ENCODE data around the gene BFSP1. TPM values are rescaled to one million over a fixed set of nuclear protein-coding genes. Genes with fewer than 3 reads are reported as not detected.

The BFSP1 gene
- total RNA-seq, 1 donor from 2014 or later = 1.0 TPM

DNA sequence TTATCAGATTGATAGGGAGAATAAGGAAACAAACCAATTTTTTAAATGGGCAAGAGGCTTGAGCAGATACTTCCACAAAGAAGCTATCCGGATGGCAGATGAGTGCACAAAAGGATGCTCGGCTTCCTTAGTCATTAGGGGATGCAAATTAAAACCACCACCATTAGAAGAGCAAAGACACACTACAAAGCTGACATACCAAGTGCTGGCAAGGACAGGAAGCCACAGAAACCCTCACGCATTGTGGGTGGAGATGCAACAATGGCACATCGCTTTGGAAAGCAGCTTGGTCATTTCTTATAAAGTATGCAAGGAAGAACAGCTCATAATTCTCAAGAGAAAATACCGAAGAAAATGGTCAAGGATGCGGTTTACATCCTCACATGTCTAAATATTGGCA, 19.8 kb downstream of the BFSP1 start:
- no peaks in the 10 kb centered on the region for H3K36me3 ChIP-seq (ENCODE audit: control insufficient read depth in 3 of 3, insufficient read depth in 3 of 3, low read length in 3 of 3)
- no peak overlapping the region for H3K4me3 ChIP-seq (ENCODE audit: low read length in 3 of 3)
- no peak overlapping the region for H3K9ac ChIP-seq (ENCODE audit: low read depth in 1 of 3, low read length in 3 of 3)
- no peaks in the 10 kb centered on the region for H3K4me1 ChIP-seq (ENCODE audit: control insufficient read depth in 3 of 3, insufficient read depth in 3 of 3, low read length in 3 of 3)
- no peak overlapping the region for H3K27ac ChIP-seq (ENCODE audit: low read depth, low read length)
- no peaks in the 10 kb centered on the region for H3K9me3 ChIP-seq (ENCODE audit: control insufficient read depth in 3 of 3, low read length in 3 of 3)
- H3K27me3 ChIP-seq (ENCODE audit: control insufficient read depth in 3 of 3, insufficient read depth in 3 of 3, low read length in 3 of 3) = no peaks in the 10 kb centered on the region

DNA sequence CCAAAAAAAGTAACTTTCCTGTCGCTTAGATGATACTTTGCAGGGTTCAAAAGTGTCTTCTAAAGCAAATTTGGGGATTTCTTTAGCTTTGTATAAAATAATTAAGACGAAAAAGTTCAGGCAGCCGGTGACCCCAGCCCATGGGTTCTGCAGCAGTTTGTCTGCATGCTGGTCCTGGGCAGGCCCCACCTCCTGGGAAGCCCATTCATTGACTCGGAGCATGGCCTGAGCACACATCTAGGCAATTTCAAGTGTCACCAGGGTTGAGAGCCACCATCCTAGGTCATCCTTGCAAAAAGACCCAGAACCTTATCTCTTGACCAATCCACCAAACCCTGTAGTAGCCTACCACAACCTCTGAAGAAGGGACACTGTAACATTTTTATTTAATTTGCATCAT, 20.6 kb downstream of the BFSP1 start:
- Histone ChIP-seq H3K27ac (ENCODE audit: low read depth, low read length) (no peak overlapping the region), H3K4me1 (ENCODE audit: control insufficient read depth in 3 of 3, insufficient read depth in 3 of 3, low read length in 3 of 3) (peaks cover 0 to 1% (median under 1%) of the 10 kb centered on the region in 3 donors), H3K4me3 (ENCODE audit: low read length in 3 of 3) (no peak overlapping the region), H3K27me3 (ENCODE audit: control insufficient read depth in 3 of 3, insufficient read depth in 3 of 3, low read length in 3 of 3) (no peaks in the 10 kb centered on the region), H3K9ac (ENCODE audit: low read depth in 1 of 3, low read length in 3 of 3) (no peak overlapping the region), H3K9me3 (ENCODE audit: control insufficient read depth in 3 of 3, low read length in 3 of 3) (no peaks in the 10 kb centered on the region), H3K36me3 (ENCODE audit: control insufficient read depth in 3 of 3, insufficient read depth in 3 of 3, low read length in 3 of 3) (no peaks in the 10 kb centered on the region)

DNA sequence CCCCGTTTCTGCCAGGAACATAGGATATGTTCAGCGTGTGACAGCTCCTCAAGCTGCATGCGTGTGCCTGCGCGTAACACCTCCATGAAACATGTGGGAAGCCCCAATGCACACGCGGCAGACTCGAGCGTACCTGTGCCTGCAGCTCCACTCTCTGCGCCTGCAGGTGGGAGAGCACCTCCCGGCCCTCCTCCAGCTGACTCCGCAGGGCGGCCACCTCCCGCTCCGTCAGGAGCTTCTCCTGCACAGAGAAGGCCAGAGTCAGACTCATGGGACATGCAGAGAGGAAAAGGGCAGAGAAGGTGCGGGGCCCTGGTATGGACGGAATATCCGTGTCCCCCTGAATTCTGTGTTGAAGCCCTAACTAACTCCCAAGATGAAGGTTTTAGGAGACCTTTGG, 22.4 kb downstream of the BFSP1 start:
- Histone ChIP-seq H3K36me3 (ENCODE audit: control insufficient read depth in 3 of 3, insufficient read depth in 3 of 3, low read length in 3 of 3) (no peaks in the 10 kb centered on the region), H3K9me3 (ENCODE audit: control insufficient read depth in 3 of 3, low read length in 3 of 3) (no peaks in the 10 kb centered on the region), H3K4me1 (ENCODE audit: control insufficient read depth in 3 of 3, insufficient read depth in 3 of 3, low read length in 3 of 3) (peaks cover 6 to 12% (median 9%) of the 10 kb centered on the region in 3 donors), H3K9ac (ENCODE audit: low read depth in 1 of 3, low read length in 3 of 3) (no peak overlapping the region), H3K27me3 (ENCODE audit: control insufficient read depth in 3 of 3, insufficient read depth in 3 of 3, low read length in 3 of 3) (no peaks in the 10 kb centered on the region), H3K27ac (ENCODE audit: low read depth, low read length) (no peak overlapping the region), H3K4me3 (ENCODE audit: low read length in 3 of 3) (no peak overlapping the region)

DNA sequence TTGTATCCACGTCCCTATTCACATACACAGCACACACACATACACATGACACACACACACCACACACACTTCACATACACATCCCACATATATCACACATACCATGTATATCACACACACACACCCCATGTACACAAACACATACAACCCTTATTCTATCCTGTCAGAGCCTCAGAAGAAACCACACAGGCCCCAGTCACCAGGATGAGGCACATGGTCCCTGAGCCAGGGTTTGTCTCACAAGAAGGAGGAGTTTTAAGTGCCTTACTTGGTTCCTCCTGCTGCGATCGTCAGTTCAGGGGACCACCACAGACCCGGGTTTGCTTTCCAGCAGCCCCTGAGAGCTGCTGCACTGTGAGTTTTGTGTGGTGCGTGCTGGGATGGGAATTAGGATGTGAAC, 23.6 kb downstream of the BFSP1 start:
- peaks cover 6 to 12% (median 9%) of the 10 kb centered on the region in 3 donors for H3K4me1 ChIP-seq (ENCODE audit: control insufficient read depth in 3 of 3, insufficient read depth in 3 of 3, low read length in 3 of 3)
- no peak overlapping the region for H3K9ac ChIP-seq (ENCODE audit: low read depth in 1 of 3, low read length in 3 of 3)
- no peaks in the 10 kb centered on the region for H3K9me3 ChIP-seq (ENCODE audit: control insufficient read depth in 3 of 3, low read length in 3 of 3)
- H3K27ac ChIP-seq (ENCODE audit: low read depth, low read length) = no peak overlapping the region
- H3K4me3 ChIP-seq (ENCODE audit: low read length in 3 of 3) = no peak overlapping the region
- no peaks in the 10 kb centered on the region for H3K27me3 ChIP-seq (ENCODE audit: control insufficient read depth in 3 of 3, insufficient read depth in 3 of 3, low read length in 3 of 3)
- H3K36me3 ChIP-seq (ENCODE audit: control insufficient read depth in 3 of 3, insufficient read depth in 3 of 3, low read length in 3 of 3) = no peaks in the 10 kb centered on the region

DNA sequence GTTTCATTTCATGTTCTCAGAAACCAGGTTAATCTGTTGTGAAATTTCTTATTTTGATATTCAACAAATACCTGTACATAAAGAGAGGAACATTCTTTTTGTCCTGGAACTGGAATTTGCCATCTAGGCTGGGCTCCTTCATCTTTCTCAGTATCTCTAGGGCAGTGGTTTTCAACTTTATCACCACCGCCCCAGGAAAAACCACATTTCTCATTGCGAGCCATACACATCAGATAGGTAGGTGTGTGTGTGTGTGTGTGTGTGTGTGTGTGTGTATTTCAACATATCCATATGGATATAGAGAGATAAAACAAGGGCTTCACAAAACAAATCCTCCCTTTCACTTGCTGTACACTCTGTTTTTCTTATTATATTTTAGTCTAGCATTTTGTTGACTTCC, 24.1 kb downstream of the BFSP1 start:
- H3K27ac ChIP-seq (ENCODE audit: low read depth, low read length) = no peak overlapping the region
- no peak overlapping the region for H3K9ac ChIP-seq (ENCODE audit: low read depth in 1 of 3, low read length in 3 of 3)
- H3K27me3 ChIP-seq (ENCODE audit: control insufficient read depth in 3 of 3, insufficient read depth in 3 of 3, low read length in 3 of 3) = no peaks in the 10 kb centered on the region
- no peaks in the 10 kb centered on the region for H3K9me3 ChIP-seq (ENCODE audit: control insufficient read depth in 3 of 3, low read length in 3 of 3)
- no peaks in the 10 kb centered on the region for H3K36me3 ChIP-seq (ENCODE audit: control insufficient read depth in 3 of 3, insufficient read depth in 3 of 3, low read length in 3 of 3)
- H3K4me3 ChIP-seq (ENCODE audit: low read length in 3 of 3) = no peak overlapping the region
- peaks cover 6 to 12% (median 9%) of the 10 kb centered on the region in 3 donors for H3K4me1 ChIP-seq (ENCODE audit: control insufficient read depth in 3 of 3, insufficient read depth in 3 of 3, low read length in 3 of 3)

DNA sequence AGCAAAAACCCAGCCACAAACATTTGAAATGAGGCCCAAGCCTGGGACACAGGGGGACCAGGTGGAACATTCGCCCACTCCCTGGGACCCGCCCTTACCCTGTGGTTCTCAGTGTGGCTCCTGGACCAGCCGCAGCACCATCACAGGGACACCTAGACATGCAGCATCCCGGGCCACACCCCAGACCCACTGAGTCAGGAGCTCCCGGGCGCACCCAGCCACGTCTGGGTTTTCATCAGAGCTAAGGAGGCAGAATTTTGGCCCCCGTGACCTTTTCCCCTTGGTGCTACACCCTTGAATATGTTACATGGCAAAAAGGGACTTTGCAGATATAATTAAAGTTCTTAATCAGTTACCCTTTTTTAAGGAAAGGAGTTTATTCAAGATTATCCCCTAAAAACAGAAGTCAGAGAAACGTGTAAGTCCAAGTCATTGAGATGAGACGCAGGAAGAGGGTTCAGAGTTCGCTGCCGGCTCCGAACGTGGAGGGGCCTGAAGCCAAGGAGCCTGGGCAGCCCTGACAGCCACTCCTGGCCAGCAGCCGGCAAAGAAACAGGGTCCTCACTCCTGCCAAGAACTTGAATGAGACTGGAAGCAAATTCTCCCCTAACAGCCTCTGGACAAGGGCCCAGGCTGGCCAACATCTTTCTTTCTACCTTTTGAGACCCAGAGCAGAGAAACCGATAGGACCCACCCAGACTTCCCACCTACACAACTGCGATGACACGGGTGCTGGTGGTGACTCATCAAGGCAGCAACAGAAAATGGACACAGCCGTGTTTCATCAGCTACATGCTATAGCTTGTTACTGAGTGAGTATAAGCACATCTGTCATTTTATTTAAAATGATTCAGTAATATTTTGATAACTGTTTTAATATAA, 25.3 kb downstream of the BFSP1 start:
- H3K36me3 ChIP-seq (ENCODE audit: control insufficient read depth in 3 of 3, insufficient read depth in 3 of 3, low read length in 3 of 3) = no peaks in the 10 kb centered on the region
- peak overlapping the region in 2 of 3 donors; percentile 62 to 74 for H3K9ac ChIP-seq (ENCODE audit: low read depth in 1 of 3, low read length in 3 of 3)
- H3K4me3 ChIP-seq (ENCODE audit: low read length in 3 of 3) = peak overlapping the region in 2 of 3 donors; percentile 69 to 71
- peaks cover 6 to 12% (median 9%) of the 10 kb centered on the region in 3 donors for H3K4me1 ChIP-seq (ENCODE audit: control insufficient read depth in 3 of 3, insufficient read depth in 3 of 3, low read length in 3 of 3)
- no peak overlapping the region for H3K27ac ChIP-seq (ENCODE audit: low read depth, low read length)
- H3K27me3 ChIP-seq (ENCODE audit: control insufficient read depth in 3 of 3, insufficient read depth in 3 of 3, low read length in 3 of 3) = no peaks in the 10 kb centered on the region
- H3K9me3 ChIP-seq (ENCODE audit: control insufficient read depth in 3 of 3, low read length in 3 of 3) = no peaks in the 10 kb centered on the region

DNA sequence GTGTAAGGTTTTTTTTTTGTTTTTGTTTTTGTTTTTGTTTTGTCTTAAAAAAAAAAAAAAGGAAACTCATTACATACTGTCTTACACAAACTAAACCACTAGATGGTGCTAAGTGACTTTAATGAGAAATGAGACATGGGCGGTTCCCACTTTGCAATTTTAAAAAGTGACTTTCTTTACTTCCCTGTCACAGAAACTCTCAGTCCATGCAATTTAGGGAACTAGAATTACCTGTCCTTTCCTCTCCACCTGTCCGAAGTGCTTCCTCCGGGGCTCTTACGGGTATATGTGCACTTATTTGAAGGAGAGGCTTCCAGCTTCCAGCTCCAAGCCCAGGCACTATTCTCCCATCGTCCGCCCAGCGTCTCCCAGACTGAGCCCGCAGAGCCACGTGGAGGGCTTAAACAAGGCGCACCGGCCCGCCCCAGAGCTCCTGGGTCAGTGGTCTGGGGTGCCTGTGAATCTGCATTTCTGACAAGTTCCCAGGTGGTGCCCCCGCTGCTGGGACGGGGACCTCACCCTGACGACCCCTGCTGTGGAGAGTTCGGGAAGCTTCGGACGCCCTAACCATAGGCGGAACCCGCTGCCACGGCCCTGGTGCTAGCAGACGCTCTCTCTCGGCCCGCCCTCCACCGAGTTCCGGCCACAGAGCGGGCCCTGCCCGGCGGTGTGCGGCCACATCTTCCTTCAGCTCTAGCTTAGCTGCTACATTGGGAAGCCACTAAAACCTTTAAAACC, 26.1 kb downstream of the BFSP1 start:
- peaks cover 6 to 12% (median 9%) of the 10 kb centered on the region in 3 donors for H3K4me1 ChIP-seq (ENCODE audit: control insufficient read depth in 3 of 3, insufficient read depth in 3 of 3, low read length in 3 of 3)
- no peaks in the 10 kb centered on the region for H3K36me3 ChIP-seq (ENCODE audit: control insufficient read depth in 3 of 3, insufficient read depth in 3 of 3, low read length in 3 of 3)
- no peak overlapping the region for H3K27ac ChIP-seq (ENCODE audit: low read depth, low read length)
- H3K27me3 ChIP-seq (ENCODE audit: control insufficient read depth in 3 of 3, insufficient read depth in 3 of 3, low read length in 3 of 3) = no peaks in the 10 kb centered on the region
- H3K9ac ChIP-seq (ENCODE audit: low read depth in 1 of 3, low read length in 3 of 3) = peak overlapping the region; percentile 22 to 74 (median 62)
- peak overlapping the region; percentile 69 to 85 (median 71) for H3K4me3 ChIP-seq (ENCODE audit: low read length in 3 of 3)
- H3K9me3 ChIP-seq (ENCODE audit: control insufficient read depth in 3 of 3, low read length in 3 of 3) = no peaks in the 10 kb centered on the region

DNA sequence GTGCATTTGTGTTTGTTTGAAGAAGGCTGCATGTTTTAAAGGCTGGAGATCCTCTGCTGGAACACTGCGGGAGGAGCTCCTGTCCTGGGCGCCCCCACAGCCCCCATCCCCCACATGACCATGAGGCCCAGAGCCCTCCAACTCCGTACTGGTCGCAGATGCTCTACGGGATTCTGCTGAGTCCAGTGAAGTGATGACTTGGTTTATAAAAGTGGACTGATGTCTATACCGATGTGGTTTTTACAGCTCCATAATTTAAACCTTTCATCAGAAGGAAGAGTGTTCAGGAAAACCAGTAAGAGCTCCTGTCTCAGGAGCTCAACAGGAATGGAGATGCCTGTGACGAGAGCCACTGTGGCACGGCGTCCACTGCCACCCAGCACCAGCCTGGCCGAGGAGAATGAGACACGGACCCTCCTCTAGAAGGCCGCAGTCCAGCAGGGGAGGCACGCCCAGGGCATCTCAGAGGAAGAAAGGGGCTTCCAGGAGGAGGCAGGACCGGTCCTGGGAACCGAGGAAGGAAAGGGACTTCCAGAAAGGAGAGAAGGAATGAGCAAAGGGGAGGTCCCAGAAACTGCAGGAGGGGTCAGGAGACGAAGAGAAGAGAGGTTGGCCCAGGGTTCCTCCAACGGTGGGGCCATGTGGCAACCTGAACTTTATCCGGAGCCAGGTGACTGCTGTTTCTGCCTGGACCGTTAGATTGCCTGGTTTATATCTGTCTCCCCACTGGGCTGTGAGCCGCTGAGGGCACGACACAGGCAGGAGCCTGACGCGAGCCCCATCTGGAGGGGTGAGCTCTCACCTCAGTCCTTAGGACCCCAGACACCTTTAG, 26.9 kb downstream of the BFSP1 start:
- Histone ChIP-seq H3K27ac (ENCODE audit: low read depth, low read length) (no peak overlapping the region), H3K4me1 (ENCODE audit: control insufficient read depth in 3 of 3, insufficient read depth in 3 of 3, low read length in 3 of 3) (peaks cover 6 to 12% (median 9%) of the 10 kb centered on the region in 3 donors), H3K36me3 (ENCODE audit: control insufficient read depth in 3 of 3, insufficient read depth in 3 of 3, low read length in 3 of 3) (no peaks in the 10 kb centered on the region), H3K9ac (ENCODE audit: low read depth in 1 of 3, low read length in 3 of 3) (peak overlapping the region in 2 of 3 donors; percentile 22 to 50), H3K4me3 (ENCODE audit: low read length in 3 of 3) (peak overlapping the region; percentile 69 to 85 (median 71)), H3K27me3 (ENCODE audit: control insufficient read depth in 3 of 3, insufficient read depth in 3 of 3, low read length in 3 of 3) (no peaks in the 10 kb centered on the region), H3K9me3 (ENCODE audit: control insufficient read depth in 3 of 3, low read length in 3 of 3) (no peaks in the 10 kb centered on the region)

DNA sequence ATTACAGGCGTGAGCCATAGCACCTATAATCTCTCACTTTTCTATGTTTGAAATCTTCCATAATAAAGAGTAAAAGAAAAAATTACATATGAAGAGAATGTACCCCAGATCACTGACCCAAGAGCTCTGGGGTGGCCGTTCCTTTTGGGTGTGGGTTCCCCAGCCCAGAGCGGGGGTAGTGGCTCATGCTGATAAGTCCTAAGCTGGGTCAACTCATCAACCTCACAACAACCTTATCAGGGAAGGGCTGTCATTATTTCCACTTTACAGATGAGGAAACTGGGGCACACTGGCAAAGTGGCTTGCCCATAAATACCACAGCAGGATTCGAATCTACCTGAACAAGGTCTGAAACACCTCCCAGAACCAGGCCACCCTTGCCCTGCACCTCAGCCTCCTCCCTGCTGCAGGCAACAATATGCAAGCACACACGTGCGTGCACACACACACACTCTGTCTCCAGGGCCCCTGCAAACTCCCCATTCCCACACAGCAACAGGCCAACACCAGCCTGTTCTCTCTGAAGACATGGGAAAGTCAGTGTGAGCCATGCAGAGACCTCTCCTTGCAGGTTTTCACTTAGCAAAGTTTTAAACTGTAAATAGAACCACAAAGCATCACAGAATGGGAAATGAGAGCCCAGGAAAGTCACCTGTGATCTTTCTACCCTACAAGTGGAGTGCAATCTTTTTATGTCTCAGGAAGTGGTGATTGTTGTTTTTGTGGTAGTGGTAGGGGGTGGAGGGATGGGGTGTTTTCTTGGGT, 27.7 kb downstream of the BFSP1 start:
- Histone ChIP-seq H3K9ac (ENCODE audit: low read depth in 1 of 3, low read length in 3 of 3) (no peak overlapping the region), H3K4me3 (ENCODE audit: low read length in 3 of 3) (no peak overlapping the region), H3K4me1 (ENCODE audit: control insufficient read depth in 3 of 3, insufficient read depth in 3 of 3, low read length in 3 of 3) (peaks cover 6 to 14% (median 9%) of the 10 kb centered on the region in 3 donors), H3K36me3 (ENCODE audit: control insufficient read depth in 3 of 3, insufficient read depth in 3 of 3, low read length in 3 of 3) (no peaks in the 10 kb centered on the region), H3K27ac (ENCODE audit: low read depth, low read length) (no peak overlapping the region), H3K27me3 (ENCODE audit: control insufficient read depth in 3 of 3, insufficient read depth in 3 of 3, low read length in 3 of 3) (no peaks in the 10 kb centered on the region), H3K9me3 (ENCODE audit: control insufficient read depth in 3 of 3, low read length in 3 of 3) (no peaks in the 10 kb centered on the region)

Measured in skeletal muscle tissue (tissue), 4 donors.